ENCODE results near the gene CATSPERZ.
A peak's percentile ranks its signal among the peaks of the same experiment; 100 is the strongest.

The CATSPERZ gene

DNA sequence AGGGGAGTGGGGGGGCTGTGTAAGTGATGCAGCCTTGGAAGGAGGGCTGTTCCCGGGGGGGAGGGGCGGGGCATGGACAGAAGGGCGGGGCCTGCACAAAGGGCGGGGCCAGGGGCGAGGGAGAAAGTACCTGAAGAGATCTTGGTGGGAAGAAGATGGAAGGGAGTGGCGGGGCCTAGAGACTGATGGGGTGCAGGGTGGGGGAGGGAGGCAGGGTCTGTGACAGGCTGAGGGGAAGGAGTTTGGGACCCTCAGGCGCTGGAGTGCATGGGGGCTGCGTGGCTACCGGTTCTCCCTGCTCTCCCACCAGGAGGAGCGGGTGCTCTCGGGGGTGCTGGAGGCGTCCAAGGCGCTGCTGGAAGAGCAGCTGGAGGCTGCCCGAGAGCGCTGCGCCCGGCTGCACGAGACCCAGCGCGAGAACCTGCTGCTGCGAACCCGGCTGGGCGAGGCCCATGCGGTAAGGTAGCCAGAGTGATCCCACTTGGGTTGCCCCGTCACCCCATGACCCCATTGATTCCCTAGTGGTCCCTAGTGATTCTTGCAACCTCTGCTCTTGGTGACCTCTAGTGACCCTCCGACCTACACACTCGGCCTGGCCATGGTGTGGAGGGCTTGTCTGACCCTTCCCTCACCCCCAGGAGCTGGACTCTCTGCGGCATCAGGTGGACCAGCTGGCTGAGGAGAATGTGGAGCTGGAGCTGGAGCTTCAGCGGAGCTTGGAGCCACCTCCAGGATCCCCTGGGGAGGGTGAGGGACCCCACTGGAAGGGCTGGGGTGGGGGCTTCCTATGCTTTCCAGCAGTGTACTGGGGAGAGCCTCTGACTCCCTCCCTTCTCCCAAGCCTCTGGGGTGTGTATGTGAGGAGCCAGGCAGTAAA is 42.9 kb downstream of the CATSPERZ start:
- DNase-seq: no peak

DNA sequence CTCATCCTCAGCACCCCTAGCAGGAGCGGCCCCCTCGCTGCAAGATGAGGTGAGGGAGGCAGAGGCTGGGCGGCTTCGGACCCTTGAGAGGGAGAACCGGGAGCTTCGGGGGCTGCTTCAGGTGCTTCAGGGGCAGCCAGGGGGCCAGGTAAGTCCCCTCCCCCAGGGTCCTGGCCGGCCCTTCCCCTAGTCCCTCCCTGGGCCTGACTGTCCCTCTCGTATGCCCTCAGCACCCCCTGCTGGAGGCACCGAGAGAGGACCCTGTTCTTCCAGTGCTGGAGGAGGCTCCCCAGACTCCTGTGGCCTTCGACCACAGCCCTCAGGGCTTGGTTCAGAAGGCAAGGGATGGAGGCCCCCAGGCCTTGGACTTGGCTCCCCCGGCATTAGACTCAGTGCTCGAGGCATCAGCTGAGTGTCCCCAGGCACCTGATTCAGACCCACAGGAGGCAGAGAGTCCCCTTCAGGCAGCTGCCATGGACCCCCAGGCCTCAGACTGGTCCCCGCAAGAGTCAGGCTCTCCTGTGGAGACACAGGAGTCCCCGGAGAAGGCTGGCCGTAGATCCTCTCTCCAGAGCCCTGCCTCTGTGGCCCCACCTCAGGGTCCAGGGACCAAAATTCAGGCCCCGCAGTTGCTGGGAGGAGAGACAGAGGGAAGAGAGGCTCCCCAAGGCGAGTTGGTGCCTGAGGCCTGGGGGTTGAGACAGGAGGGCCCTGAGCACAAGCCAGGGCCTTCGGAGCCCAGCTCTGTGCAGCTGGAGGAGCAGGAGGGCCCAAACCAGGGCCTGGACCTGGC is 43.8 kb downstream of the CATSPERZ start:
- DNase-seq: peak; percentile 37

DNA sequence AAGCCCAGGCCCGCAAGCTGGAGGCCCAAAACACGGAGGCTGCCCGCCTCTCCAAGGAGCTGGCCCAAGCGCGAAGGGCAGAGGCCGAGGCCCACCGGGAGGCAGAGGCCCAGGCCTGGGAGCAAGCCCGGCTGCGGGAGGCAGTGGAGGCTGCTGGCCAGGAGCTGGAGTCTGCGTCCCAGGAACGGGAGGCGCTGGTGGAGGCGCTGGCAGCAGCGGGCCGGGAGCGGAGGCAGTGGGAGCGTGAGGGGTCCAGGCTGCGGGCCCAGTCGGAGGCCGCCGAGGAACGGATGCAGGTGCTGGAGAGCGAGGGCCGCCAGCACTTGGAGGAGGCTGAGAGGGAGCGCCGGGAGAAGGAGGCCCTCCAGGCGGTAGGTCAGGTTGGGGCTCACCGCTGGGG is 44.6 kb downstream of the CATSPERZ start:
- no peak for DNase-seq

DNA sequence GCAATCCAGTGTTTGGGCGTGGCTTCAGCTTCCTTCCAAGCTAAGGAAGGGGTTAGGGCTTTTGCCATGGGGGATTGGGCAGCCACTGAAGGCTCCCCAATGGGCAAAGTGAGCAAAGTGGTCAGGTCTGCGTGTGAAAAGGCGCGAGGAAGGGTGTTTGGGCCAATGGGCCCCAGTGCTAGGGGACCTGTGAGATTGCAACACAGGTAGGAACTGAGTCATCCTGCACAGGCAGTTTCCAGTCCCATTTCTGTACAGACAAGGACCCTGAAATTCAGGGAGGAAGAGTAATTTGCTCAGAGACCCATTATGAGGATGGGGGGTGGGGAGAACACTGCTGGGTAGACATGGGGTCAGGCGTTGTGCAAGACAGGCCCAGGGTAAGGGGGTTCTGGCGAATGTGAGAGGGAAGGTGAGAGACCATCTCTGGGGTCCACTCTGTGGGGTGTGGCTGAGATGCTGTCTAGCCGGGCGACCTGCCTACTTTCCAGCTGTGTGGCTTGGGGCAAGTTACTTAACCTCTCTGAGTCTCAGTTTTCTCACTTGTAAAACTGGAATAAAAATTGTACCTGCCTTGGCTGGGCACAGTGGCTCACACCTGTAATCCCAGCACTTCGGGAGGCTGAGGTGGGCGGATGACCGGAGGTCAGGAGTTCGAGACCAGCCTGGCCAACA is 47.2 kb downstream of the CATSPERZ start:
- no peak for DNase-seq

DNA sequence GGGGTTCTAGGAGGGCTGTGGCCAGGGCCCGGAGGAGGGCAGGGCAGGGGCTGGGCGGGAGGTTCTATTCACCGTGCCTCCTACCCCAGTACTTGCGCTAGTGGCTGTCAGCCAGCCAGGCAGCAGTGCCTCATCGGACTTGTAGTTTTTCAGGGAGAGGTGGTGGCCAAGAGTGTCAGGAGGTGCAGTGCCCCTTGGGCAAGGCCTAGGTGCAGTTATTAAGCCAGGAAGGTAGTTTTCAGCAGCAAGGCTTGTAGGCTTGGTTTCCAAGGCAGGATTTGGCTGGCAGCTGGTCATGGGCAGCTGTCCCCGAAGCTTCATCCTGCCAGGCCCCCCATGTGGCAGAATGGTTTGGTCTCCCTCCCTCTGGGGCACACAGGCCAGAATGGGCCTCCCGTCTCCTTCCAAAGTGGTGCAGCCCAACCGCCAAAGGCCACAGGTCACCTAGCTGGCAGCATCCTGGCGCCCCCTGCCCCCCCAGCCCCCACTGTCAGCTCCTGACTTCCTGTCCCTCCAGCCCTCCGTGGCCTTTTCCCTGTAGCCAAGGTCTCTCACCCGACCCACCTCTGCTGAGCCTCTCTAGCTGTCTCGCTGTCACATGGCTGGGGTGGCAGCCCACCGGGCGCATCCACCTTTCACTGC is 48.3 kb downstream of the CATSPERZ start:
- no peak for DNase-seq

DNA sequence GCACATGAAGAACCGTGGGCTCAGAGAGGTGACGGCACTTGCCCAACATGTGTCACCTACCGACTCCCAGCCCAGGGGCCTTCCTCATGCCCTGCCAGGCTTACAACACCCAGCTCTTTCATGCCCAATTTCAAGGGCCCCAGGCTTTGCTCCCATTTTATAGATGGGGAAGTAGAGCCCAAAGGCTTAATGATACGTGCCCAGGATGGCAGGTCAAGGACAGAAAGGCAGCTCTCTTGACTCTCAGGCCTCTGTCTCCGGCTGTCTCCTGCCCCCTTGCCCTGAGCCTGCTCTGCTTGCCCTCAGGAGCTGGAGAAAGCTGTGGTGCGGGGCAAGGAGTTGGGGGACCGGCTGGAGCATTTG is 48.8 kb downstream of the CATSPERZ start:
- no peak for DNase-seq

DNA sequence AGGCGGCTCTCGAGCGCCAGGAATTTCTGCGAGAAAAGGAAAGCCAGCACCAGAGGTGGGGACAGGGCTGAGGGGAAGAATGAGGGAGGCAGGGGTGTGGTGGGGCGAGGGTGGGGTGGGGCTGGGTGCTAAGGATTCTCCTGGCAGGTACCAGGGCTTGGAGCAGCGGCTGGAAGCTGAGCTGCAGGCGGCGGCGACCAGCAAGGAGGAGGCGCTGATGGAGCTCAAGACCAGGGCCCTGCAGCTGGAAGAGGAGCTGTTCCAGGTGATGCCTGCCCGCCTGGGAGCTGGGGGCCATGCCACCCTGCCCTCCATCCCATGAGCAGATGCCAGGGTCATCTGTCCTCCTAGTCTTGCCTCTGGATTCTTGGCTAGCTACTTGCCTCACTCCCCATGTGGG is 49.2 kb downstream of the CATSPERZ start:
- no peak for DNase-seq

DNA sequence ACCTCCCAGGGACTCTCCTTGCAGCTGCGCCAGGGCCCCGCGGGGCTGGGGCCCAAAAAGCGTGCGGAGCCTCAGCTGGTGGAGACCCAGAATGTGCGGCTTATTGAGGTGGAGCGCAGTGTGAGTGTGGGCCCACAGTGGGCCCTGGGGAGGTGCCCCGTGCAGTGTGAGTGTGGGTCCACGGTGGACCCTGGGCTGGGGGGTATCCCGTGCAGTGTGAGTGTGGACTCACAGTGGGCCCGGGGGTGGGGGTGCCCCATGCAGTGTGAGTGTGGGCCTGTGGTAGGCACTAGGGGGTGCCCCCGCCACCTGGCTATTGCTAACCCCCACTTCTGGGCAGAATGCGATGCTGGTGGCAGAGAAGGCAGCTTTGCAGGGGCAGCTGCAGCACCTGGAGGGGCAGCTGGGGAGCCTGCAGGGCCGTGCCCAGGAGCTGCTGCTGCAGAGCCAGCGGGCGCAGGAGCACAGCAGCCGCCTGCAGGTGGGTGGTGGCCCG is 51.0 kb downstream of the CATSPERZ start:
- DNase-seq: no peak

DNA sequence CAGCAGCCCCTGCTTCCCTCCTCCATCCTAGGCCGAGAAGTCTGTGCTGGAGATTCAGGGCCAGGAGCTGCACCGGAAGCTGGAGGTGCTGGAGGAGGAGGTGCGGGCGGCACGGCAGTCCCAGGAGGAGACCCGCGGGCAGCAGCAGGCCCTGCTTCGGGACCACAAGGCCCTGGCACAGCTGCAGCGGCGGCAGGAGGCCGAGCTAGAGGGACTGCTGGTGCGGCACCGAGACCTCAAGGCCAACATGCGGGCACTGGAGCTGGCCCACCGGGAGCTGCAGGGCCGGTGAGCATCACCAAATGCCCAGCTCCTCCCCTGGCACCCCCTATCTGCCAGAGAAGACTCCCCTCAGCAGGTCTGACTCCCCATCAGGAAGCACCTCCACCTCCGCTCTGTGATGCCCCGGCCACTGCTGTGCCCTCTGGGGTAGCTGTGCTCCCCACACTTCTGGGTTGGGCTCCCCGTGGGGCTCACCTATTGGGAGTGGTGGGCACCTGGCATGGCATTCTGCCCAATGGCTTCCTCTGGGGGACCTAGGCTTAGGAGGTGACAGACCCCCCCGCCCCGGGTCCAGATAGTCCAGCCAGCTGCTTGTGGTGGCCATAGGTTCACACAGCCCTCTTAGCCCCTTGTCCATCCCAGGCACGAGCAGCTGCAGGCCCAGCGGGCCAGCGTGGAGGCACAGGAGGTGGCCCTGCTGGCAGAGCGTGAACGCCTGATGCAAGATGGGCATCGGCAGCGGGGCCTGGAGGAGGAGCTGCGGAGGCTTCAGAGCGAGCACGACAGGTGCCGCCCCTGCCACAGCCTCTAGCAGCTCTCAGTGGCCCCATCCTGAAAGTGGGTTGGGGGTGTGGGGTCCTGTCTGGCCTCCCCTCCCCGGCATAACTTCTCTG is 52.2 kb downstream of the CATSPERZ start:
- DNase-seq: no peak

DNA sequence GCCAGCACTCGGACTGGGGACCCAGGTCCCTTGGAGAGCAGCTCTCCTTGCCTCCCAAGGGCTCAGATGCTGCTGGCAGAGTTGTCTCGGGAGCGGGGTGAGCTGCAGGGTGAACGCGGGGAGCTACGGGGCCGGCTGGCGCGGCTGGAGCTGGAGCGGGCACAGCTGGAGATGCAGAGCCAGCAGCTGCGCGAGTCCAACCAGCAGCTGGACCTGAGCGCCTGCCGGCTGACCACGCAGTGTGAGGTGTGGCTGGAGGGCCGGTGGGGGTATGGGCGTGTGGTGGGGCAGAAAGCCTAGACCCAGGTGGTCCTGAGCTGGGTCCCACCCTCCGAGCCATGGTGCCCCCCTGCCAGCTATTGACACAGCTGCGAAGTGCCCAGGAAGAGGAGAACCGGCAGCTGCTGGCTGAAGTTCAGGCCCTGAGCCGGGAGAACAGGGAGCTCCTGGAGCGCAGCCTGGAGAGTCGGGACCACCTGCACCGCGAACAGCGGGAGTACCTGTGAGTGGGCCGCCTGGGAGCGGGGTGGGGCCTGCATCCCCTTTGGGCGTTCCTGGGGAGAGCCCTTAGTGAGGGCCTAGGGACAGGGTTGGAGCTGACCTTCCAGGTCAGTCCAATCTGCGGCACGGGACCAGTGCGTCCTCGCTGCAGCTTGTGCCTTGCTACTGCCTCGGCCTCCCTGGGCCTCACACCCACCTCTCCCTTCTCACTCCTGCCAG is 53.0 kb downstream of the CATSPERZ start:
- DNase-seq: no peak

DNA sequence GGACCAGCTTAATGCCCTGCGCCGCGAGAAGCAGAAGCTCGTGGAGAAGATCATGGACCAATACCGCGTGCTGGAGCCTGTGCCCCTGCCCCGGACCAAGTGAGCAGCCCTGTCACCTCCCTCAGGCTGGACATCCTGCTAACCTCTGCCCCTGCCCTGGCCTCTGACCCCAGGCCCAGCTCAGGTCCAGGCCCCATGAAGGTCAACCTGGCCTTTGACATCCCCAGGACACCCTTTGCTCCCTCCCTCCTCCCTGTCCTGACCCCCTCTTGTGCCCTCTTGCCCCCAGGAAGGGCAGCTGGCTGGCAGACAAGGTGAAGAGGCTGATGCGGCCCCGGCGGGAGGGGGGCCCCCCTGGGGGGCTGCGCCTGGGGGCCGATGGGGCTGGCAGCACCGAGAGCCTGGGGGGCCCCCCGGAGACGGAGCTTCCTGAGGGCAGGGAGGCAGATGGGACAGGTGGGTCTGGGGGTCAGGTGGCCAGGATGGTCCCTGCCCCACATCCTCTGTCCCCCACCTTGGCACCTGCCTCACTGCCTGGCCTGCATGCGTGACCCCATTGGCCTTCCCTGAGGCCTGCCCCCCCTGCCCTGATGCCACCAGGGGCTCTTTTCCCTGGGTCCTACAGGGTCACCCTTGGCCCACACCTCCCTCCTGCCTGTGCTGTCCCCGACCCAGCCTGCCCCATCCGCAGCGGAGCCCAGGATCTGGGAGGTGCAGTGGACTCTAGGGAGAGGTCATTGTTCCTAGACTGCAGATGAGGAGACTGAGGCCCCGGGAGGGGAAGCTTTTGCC is 53.8 kb downstream of the CATSPERZ start:
- DNase-seq: no peak
